Heart right ventricle (tissue), 16 donors: ENCODE data around the gene CHST11. TPM values are rescaled to one million over a fixed set of nuclear protein-coding genes. Genes with fewer than 3 reads are reported as not detected.

Experiments
- ATAC-seq, 8 donors: fragments of 200-7000 bp; cut with Tn5 transposase; one replicate each; pipeline ENCODE4 v1.9.1; 2020; ENCODE audit warnings: mild to moderate bottlenecking in 8 of 8, moderate library complexity in 8 of 8, moderate number of reproducible peaks in 1 of 8
- DNase-seq, 2 donors: peaks; one replicate each; pipeline ENCODE4 v3.0.0-alpha.2; 2020
- H3K27ac ChIP-seq, 10 donors: fragments of 200-600 bp; sonication (generic) in 2 of 10; one replicate each; pipeline versions ENCODE4 v1.5.0 to v1.8.0; 2020 to 2022; ENCODE audit warnings: mild to moderate bottlenecking in 3 of 10
- H3K27me3 ChIP-seq, 7 donors: fragments of 200-600 bp; one replicate each; pipeline ENCODE4 v1.8.0; 2021 to 2022; ENCODE audit warnings: mild to moderate bottlenecking in 2 of 7
- H3K36me3 ChIP-seq, 9 donors: fragments of 200-600 bp; sonication (generic) in 1 of 9; one replicate each; pipeline versions ENCODE4 v1.5.0 to v1.8.0; 2020 to 2022; ENCODE audit warnings: mild to moderate bottlenecking in 2 of 9
- H3K4me1 ChIP-seq, 9 donors: fragments of 200-600 bp; sonication (generic) in 1 of 9; one replicate each; pipeline versions ENCODE4 v1.5.0 to v1.8.0; 2020 to 2022; ENCODE audit warnings: mild to moderate bottlenecking in 4 of 9
- H3K4me3 ChIP-seq, 10 donors: fragments of 200-600 bp; sonication (generic) in 2 of 10; one replicate each; pipeline versions ENCODE4 v1.5.0 to v1.8.0; 2020 to 2022; ENCODE audit warnings: mild to moderate bottlenecking in 7 of 10, moderate library complexity in 2 of 10
- H3K9me3 ChIP-seq, 11 donors: fragments of 200-600 bp in 10 of 11; sonication (generic) in 2 of 11; one replicate each; pipeline versions ENCODE4 v1.5.0 to v1.8.0; 2013 to 2022; ENCODE audit warnings: mild to moderate bottlenecking in 2 of 11, control low read depth in 1 of 11, moderate library complexity in 1 of 11
- WGBS, 2 donors: extraction: QIAGEN DNeasy Blood & Tissue Kit; methylation state at CpG; one replicate each; pipeline ENCODE4 v1.1.7; 2013; ENCODE audit warnings: inconsistent platforms in 1 of 2; 5-methylcytosine and 5-hydroxymethylcytosine counted together
- intact Hi-C, 10 donors: fragments of 100-400 bp; cut with DNase I; formaldehyde crosslinking; loops; one replicate each; pipeline versions ENCODE4 v1.11.1 to v1.14.2; 2022
- polyA plus RNA-seq, 2 donors: library from polyadenylated mRNA; stranded (reverse); fragments of 200-250 nt; gene quantifications; one replicate each; pipeline ENCODE4 v1.2.3, GENCODE V29; 2013
- total RNA-seq, 10 donors: library from RNA; stranded (reverse); fragmentation: NEBNext Ultra II Directional in 3 of 10; extraction: Animal tissue kit (Norgen Biotek cat#: 25700) in 3 of 10; gene quantifications; one replicate each; pipeline versions ENCODE4 v1.2.1 to v1.2.4, GENCODE V29; 2021 to 2023
- TF ChIP-seq, protein P1 (sequence below), 9 donors: fragments of 200-600 bp; sonication (generic) in 2 of 9; IDR thresholded peaks; one replicate each; pipeline versions ENCODE4 v1.5.0 to v1.8.0; 2021 to 2022; ENCODE audit warnings: antibody characterized with exemption in 9 of 9, mild to moderate bottlenecking in 5 of 9, moderate library complexity in 1 of 9
- donor health status: Arrhythmogenic right ventricular cardiomyopathy.
- donor health status: ischemic (EF 13 %, LVEDD 7.1; RV severe dilation, severe dysfunction).
- donor health status: healthy with polysubstance abuse.
- donor health status: DM: no; HTN: yes; CAD: no.
- donor health status: DM: no; HTN: no; CAD: no.
- donor health status: ischemic (EF 25% LVEDD 6.9; RV normal size, moderate dysfunction).
- donor health status: ischemic (EF 25% LVEDD 5.7; RV mildly dilated, moderate dysfunction).
- donor health status: healthy.
- donor health status: DM: yes; HTN: yes; CAD: no.
- donor health status: Ischemic cardiomyopathy.
- donor health status: ischemic (EF 35%, LVEDD 5.7; RV mildly dilated, moderate dysfunction).
- donor health status: nonischemic (EF 11% LVEDD 7.7; RV severe dilation, severe dysfunction).
- donor health status: DM: yes; HTN: yes; CAD: no.
- donor health status: PGD.
- donor health status: ischemic (EF 29% LVEDD 5.4; RV normal size, mild dysfunction).
- donor health status: nonischemic (EF 23%, LVEDD 6.1; RV moderate dilation, normal function).

The CHST11 gene
- total and polyA plus RNA-seq, 12 donors = 1.1 to 12.7 (median 4.3) TPM

DNA sequence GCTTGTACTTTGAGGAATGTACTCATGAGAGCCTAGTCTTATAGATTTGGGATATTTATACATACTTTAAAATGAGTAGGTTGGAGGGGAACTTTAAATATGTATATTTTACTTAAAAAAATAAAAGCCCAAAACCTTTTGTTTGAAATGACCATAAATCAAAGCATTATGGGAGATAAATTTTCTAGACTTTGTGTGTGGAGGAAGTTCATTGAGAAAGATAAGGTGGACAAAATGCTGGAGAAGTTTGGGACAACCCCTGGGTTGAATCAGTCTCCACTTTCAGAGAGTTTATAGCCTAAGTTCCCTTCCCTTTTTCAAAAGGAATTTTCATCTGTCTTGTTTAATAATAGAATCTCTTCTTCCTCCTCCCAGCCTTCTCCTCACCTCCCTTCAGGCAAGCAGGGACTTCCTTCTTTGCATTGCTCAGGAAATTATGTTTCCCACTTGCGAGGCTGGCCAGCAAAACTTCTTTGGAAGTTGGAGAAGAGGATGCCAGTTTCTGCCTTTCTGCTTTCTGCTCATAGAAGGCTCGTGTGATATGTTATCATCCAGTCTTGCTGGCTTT, 54.2 kb downstream of the CHST11 start:
- TF ChIP-seq, protein P1, sequence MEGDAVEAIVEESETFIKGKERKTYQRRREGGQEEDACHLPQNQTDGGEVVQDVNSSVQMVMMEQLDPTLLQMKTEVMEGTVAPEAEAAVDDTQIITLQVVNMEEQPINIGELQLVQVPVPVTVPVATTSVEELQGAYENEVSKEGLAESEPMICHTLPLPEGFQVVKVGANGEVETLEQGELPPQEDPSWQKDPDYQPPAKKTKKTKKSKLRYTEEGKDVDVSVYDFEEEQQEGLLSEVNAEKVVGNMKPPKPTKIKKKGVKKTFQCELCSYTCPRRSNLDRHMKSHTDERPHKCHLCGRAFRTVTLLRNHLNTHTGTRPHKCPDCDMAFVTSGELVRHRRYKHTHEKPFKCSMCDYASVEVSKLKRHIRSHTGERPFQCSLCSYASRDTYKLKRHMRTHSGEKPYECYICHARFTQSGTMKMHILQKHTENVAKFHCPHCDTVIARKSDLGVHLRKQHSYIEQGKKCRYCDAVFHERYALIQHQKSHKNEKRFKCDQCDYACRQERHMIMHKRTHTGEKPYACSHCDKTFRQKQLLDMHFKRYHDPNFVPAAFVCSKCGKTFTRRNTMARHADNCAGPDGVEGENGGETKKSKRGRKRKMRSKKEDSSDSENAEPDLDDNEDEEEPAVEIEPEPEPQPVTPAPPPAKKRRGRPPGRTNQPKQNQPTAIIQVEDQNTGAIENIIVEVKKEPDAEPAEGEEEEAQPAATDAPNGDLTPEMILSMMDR (IDR thresholded peaks at IDR 0.05) = no peak
- no peak overlapping the region for H3K4me3 ChIP-seq
- no peaks in the 10 kb centered on the region for H3K36me3 ChIP-seq
- DNase-seq = no peak
- ATAC-seq = no peak
- 59 to 63% methylated on average over 2 of the region's 2 CpGs for WGBS, 2 donors
- H3K27ac ChIP-seq = no peak overlapping the region
- H3K9me3 ChIP-seq = peaks cover 0 to 4% (median 0%) of the 10 kb centered on the region in 11 donors
- intact Hi-C loops = no loop called here
- no peaks in the 10 kb centered on the region for H3K27me3 ChIP-seq
- peaks cover 3 to 59% (median 30%) of the 10 kb centered on the region in 9 donors for H3K4me1 ChIP-seq

DNA sequence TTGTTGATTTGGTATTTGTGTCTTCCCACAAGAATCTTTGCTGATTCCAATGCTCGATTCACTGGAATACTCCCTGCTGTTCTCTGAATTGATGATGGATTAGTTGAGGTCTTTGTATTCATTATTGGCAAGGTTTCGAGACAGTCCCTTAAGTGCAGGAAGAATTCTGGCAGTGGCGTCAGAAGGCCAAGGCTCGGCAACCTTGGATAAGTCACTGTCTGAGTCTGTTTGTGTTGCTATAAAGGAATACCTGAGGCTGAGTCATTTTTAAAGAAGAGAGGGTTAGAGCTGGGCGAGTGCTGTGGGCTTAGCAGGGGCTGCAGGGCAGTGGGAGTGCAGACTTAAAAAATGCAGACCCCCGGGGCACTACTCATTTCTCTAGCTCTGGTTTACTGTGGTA, 56.9 kb downstream of the CHST11 start:
- no peak overlapping the region for H3K4me3 ChIP-seq
- WGBS, 2 donors = 92 to 95% methylated on average over 6 of the region's 6 CpGs
- ATAC-seq = no peak

GRCh38 chr12:104514092-104514810, 57.5 kb downstream of the CHST11 start:
- Histone ChIP-seq H3K4me3 (no peak overlapping the region), H3K36me3 (no peaks in the 10 kb centered on the region), H3K27me3 (no peaks in the 10 kb centered on the region), H3K9me3 (no peaks in the 10 kb centered on the region), H3K4me1 (peaks cover 0 to 41% (median 16%) of the 10 kb centered on the region in 9 donors), H3K27ac (no peak overlapping the region)
- DNase-seq (peak; percentile 23), ATAC-seq (peak in 6 of 8 donors; percentile 11 to 85 (median 78))
- WGBS, 2 donors = 90% methylated on average over 9 of the region's 9 CpGs
- intact Hi-C loops = no loop called here
- TF ChIP-seq, protein P1 (IDR thresholded peaks at IDR 0.05) = no peak

More for the DNA sequence above, 56.9 kb downstream of the CHST11 start:
- H3K4me1 ChIP-seq = peaks cover 0 to 42% (median 16%) of the 10 kb centered on the region in 9 donors
- no peak overlapping the region for H3K27ac ChIP-seq
- no peaks in the 10 kb centered on the region for H3K9me3 ChIP-seq
- intact Hi-C loops = no loop called here
- TF ChIP-seq, protein P1 (IDR thresholded peaks at IDR 0.05) = no peak
- DNase-seq = no peak
- no peaks in the 10 kb centered on the region for H3K36me3 ChIP-seq
- H3K27me3 ChIP-seq = no peaks in the 10 kb centered on the region

- H3K27ac ChIP-seq = no peak overlapping the region
- H3K27me3 ChIP-seq = no peaks in the 10 kb centered on the region
- WGBS, 2 donors = 26 to 47% methylated on average over 1 of the region's 1 CpG
- ATAC-seq (no peak), DNase-seq (no peak)
- TF ChIP-seq, protein P1 (IDR thresholded peaks at IDR 0.05) = no peak
- H3K9me3 ChIP-seq = no peaks in the 10 kb centered on the region
- H3K36me3 ChIP-seq = no peaks in the 10 kb centered on the region
- peaks cover 0 to 39% (median 14%) of the 10 kb centered on the region in 9 donors for H3K4me1 ChIP-seq
- intact Hi-C loops = no loop called here
- no peak overlapping the region for H3K4me3 ChIP-seq
Measured at GRCh38 chr12:104515899-104516298, 59.2 kb downstream of the CHST11 start.
